NOMO-1 treated with dmso at 0.1 percent for 144 hours (cell line): ENCODE results near the gene SPTAN1.
"Not testable (repeated sequence)": the region's sequence is repeated elsewhere in the genome, so short reads cannot be mapped to it uniquely, and the experiment has no call there.

Source experiments
- DNase-seq: peaks from one replicate; lab custom pipeline; 2025; ENCODE audit not compliant: unreplicated experiment; lab: John Stamatoyannopoulos, UW

Gene SPTAN1

DNA sequence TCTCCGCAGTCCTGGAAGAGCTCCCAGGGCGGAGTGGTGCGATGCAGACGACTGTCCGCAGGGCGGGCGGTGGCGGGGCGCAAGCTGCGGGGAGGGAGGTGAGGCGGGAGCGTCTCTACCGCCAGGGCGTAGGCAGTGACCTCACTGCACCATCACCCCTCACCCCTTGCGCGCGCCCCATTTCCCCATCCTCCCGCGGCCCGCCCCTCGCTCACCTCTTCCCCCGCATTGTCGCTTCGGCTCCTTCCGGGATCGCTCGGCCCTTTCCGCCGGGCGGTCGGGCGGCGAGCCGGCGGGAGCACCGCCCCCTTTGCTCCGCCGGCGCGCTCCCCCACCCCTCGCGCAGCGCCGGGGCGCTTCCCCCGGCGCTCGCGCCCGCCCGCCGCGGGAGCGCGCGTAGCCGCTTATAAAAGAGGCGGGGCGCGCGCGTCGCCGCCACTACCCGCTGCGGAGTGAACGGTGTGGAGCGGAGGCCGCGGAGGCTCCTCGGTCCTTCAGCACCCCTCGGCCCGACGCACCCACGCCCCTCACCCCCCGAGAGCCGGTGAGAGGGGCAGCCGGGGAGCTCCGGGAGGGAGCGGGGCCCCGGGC, at the start of gene SPTAN1:
TSS of gene SPTAN1 (plus strand) at position 435 of the 591 bp plus-strand sequence. CDS start 14,154 bp downstream, outside the sequence.
- DNase-seq = peak; percentile 85

DNA sequence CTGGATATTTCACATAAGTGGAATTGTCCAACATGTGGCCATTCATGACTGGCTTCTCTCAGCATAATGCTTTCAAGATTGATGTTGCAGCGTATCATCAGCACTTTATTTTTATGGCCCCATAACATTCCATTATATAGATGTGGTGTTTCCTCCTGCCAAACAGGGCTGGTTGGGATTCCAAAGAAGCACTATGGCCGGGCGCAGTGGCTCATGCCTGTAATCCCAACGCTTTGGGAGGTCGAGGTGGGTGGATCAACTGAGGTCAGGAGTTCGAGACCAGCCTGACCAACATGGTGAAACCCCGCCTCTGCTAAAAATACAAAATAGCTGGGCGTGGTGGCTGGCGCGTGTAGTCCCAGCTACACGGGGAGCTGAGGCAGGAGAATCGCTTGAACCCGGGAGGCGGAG, 49.0 kb upstream of the SPTAN1 start:
- DNase-seq = not testable (repeated sequence)

DNA sequence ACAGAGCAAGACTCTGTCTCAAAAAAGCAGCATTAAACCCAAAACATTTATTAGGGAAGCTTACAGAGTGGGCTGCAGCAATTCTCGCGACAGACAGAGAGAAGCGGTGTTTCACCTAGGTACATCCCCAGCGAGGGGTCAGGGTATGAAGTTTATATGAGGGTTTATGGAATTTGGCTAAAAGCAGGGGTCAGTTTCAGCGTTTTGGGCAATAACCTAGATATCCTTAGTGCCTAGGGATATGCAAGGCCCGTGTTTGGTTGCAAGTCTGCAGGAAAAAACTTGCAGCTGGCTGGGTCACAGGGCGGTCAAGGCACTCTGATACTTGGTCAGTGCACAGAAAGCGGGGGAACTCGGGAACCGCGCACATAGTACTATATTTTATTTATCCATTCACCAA, 48.5 kb upstream of the SPTAN1 start:
- DNase-seq = no peak

DNA sequence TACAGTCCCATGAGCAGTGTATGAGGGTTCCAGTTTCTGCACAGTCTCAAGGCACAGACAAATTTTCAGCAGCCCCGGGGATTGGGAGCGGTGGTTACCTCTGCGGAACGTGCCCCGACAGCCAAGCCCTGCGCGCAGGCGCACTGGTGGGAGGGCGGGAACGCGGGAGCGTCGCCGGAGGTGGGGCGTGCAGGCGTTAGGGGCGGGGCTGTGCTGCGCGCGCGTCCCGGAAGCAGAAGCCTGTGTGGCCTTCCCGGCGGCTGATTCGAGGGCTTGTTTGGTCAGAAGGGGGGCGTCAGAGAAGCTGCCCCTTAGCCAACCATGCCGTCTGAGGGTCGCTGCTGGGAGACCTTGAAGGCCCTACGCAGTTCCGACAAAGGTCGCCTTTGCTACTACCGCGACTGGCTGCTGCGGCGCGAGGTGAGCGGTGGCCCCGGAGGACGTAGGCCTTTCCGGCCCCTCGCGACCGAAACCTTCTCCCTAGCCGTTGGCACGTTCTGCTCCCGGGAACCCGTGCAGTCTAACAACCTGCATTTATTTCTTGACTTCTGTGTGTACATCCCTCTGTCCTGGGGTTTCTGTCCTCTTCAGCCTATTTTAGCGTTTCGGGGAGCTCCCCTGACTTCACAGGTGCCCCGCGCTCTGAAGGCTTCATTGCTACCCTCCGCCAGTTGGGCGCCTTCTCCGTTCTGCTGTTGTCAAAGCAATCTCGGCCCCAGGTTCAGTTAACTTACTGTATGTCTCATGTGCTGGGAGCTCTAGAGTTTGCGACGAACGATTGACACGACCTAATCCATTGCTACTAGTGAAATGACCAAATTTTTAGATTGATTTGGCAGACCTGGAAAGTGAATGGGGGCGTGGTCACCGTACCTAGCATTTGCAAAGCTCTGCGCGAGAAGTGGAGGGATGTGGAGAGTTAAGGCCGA, 47.6 kb upstream of the SPTAN1 start, which contains the start of gene GLE1:
TSS of gene GLE1 (plus strand) at position 235 of the 929 bp plus-strand sequence. CDS start at position 322, 87 bp downstream.
- peak; percentile 84 for DNase-seq

DNA sequence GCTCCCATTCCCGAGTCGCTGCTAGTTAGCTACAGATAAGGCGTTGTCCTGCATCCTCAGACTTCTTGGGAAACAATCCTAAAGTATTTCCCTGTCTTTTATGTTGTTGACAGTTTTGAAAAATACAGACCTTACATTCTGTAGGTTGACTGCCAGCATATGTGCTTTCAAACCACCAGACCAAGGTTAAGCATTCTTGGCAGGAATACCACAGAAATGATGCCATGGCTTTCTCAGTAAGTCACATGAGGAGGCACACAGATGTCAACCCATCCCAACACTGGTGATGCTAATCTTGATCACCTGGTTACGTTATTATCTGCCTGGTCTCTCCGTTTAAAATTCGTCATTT, 47.0 kb upstream of the SPTAN1 start:
- no peak for DNase-seq

DNA sequence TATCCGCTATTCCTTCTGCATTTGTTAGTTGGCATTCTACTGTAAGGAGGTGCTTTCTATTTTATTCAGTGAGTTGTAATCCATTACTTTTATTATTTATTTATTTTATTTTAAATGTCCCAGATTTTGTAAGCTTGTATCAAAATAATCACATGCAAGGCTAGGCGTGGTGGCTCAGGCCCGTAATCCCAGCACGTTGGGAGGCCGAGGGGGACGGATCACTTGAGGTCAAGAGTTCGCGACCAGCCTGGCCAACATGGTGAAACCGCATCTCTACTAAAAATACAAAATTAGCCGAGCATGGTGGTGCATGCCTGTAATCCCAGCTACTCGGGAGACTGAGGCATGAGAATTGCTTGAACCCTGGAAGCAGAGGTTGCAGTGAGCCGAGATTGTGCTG, 46.5 kb upstream of the SPTAN1 start:
- not testable (repeated sequence) for DNase-seq

DNA sequence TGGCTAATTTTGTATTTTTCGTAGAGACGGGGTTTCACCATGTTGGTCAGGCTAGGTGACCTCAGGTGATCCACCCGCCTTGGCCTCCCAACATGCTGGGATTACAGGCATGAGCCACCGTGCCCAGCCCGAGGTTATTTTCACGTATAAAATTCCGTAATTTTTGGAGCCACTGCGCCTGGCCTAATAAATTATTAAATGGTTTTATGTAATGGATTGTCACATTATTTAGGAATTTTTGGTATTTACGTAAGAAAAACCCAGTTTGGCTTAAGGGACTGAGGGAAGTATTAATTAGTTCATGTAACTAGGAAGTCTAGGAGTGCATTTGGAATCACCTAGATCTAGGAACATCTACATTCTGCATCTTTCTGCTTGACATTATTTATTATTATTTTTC, 39.6 kb upstream of the SPTAN1 start:
- no peak for DNase-seq

DNA sequence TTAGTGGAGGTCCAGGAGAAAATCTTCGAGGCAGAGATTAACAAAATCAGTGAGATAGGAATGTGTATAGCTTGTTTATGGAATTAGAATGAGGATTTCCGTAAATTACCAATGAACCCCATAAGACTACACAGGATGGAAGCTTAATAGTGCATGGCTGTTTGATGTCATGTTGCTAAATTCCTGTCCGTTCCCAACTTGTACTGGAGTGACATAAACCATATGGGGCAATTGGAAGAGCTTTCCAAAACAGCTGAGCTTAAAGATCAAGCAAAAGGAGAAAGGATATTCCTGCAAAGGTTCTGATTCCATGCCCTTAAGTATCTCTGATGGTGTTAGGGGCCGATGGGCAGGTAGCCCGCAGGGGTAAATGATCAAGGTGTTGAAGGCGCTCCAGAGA, 30.4 kb upstream of the SPTAN1 start:
- no peak for DNase-seq

DNA sequence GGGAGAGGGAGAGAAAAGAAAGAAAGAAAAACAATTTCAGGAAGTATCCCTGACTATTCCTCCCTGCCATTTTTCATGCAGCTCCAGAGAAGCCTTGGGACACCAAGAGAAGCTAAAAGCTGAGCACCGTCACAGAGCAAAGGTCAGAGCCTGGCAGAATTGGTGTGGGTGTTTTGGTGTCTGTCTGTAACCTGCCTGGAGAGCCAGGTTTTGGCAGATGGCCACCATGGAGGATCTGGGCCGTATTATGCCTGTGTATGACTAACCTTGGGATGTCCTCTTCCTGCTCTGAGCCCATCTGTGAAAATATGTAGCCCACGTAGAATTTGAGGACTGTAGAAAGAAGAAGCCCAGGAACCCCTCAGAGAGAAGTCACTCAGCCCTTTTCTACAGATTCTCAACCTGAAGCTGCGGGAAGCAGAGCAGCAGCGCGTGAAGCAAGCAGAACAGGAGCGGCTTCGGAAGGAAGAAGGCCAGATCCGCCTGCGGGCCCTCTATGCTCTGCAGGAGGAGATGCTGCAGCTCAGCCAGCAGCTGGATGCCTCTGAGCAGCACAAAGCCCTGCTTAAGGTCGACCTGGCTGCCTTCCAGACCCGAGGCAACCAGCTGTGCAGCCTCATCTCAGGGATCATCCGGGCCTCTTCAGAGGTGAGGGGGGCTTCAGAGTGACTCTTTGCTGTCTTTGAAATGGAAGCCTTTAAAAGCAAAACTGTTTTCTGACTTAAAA, 29.0 kb upstream of the SPTAN1 start:
- no peak for DNase-seq

DNA sequence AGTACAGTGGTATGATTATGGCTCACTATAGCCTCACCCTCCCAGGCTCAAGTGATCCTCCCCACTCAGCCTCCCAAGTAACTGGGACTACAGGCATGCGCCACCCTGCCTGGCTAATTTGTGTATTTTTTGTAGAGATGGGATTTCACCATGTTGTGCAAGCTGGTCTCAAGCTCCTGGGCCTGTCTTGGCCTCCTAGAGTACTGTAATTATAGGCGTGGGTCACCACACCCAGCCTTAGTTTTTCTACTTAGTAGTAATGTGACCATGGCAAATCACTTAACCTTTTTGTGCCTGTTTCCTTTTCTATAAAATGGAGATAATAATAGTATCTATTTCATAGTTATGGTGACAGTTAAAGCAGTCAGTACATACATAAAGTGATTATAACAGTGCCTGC, 25.7 kb upstream of the SPTAN1 start:
- no peak for DNase-seq

DNA sequence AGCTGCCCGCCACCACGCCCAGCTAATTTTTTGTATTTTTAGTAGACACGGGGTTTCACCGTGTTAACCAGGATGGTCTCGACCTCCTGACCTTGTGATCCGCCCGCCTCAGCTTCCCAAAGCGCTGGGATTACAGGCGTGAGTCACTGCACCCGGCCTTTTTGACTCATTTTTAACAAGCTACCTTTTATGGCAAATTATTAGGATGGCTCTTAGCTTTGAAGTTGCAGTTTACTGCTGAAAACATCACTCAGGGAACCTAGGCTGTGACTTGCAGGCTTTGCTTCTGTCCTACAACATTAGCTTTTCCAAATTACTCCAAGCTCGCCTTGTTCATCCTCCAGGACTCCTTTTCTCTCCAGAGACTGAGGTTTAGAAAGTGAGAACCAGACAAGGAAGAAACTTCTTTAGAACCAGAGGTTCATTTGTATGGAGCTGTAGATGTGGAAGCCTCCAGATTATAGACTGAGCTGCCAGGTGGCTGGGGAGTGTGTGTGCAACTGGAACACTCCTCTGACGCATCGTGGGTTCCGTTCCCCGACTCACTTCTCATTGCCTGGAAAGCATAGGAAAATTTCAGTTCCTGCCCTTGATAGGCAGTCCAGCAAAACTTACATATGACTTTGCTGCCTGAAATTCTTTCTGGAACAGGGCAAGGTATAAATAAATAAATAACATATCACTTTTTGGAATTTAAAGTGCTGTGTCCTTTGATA, 23.8 kb upstream of the SPTAN1 start:
- no peak for DNase-seq

DNA sequence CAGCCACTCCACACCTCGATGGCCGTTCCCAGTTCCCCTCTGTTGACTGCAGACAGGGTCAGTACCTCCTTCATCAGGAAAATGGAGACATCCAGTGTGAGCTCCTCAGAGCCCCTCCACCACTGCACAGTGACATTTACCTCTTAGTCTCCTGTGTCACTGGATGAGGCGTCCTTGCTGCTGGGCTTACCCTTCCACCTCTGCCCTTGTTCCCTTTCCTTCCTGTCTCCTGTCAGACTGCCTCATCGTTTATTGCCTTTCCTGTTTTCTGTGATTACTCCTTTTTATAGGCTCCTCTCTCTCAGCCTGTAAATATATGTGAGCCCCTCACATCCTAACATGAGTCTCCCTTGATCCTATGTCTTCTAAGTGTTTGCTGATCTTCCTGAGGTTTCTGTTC, 23.2 kb upstream of the SPTAN1 start:
- no peak for DNase-seq

DNA sequence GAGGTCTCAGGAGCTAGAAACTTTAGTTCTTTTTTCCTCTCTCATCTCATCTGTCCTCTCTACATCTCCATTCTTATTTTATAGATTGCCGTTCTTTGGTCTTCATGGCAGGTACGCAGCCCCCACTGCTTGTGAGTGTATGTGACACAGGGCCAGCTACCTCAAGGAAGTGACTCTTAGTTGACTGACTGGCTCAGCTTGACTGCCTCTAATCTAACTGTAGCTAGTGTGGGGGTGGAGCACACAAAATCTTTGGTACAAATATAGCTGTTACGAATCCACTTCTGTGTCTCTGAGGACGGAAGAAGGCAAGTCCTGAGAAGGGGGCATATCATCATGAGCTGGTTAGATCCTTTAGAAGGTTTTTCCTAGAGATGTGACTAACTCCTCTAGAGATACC, 19.8 kb upstream of the SPTAN1 start:
- no peak for DNase-seq

DNA sequence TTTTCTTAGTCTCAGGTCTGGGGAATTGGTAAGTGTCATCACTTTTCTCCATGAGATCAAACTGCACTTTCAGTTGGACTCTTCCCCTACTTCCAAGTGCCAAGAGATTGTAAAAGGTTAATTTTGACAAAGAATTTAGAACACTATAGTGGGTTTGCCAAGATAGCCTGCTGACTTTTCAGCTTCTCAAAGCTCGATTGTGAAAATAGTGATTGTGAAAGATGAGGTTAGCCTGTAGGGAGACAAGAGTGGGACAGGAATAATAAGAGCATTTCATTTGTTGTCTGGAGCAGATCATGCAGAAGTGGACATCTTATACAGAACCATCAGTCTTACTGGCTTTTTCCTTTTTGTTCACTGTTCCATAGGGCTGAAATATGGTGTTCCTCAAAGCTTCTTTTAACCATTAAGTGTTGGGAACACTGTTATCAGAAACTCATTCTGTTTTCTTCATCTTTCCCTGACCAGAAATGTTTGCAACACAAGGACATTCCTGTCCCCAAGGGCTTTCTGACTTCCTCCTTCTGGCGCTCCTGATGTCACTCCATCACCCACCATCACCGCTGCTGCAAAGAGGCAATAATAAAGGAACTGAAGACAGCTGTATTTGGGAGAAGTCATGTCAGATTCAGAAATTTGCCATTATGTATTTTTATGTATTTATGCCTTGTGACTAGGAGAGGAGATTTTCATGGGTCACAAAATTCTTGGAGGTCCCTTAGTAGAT, 11.6 kb upstream of the SPTAN1 start:
- DNase-seq = no peak

DNA sequence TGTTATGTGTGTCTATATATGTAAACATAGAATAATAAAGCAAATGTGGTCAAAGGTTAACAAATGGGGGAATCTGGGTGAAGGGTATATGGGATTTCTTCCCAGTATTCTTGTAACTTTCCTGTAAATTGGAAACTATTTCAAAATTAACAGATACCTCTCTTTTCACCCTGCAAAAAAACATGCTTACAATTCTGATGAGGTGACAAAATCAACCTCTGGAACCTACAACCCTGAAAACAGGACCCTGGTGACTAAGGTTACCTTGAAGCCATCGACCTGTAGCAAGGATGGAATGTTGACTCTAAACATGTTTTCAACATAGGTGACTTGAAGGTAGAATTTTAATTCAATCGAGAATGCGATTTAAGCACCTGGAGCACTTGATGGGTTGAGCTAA, 5.9 kb upstream of the SPTAN1 start:
- no peak for DNase-seq

DNA sequence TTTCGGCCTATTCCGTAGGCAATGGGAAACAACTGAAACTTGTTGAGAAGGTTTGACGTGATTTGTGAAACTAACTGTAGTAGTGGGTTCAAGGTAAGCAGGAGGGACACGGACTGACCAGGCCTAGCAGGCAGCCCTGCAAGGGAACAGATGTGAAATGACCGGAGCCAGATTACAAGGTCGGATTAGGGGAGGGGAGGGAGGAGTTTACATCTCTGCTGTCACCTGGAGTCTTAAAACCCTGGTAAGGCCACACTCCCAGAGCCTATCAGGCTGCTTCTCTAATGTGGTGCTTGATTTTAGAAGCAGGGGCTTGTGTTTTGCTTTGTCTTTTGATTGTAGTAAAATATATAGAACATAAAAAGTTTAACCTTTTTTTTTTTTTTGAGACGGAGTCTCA, 3.5 kb upstream of the SPTAN1 start:
- no peak for DNase-seq

DNA sequence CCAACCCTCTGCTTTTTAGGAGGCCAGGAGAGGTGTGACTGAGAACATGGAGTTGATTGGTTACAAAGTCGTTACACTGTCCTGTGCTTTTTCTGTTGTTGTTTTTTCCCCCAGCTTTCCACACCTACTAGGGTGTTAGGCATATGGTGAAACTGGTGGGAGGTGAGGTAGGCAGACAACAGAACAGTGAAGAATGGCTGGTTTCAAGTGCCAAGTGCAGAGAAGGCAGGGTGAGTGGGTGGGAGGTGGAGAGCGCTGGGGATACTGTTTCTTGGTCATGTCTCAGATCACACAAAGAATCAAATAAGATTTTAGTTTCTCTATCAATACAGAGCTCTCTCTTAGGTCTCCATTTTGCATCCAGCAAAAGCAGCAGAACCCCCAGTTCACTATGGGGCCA, 2.2 kb upstream of the SPTAN1 start:
- DNase-seq = no peak

DNA sequence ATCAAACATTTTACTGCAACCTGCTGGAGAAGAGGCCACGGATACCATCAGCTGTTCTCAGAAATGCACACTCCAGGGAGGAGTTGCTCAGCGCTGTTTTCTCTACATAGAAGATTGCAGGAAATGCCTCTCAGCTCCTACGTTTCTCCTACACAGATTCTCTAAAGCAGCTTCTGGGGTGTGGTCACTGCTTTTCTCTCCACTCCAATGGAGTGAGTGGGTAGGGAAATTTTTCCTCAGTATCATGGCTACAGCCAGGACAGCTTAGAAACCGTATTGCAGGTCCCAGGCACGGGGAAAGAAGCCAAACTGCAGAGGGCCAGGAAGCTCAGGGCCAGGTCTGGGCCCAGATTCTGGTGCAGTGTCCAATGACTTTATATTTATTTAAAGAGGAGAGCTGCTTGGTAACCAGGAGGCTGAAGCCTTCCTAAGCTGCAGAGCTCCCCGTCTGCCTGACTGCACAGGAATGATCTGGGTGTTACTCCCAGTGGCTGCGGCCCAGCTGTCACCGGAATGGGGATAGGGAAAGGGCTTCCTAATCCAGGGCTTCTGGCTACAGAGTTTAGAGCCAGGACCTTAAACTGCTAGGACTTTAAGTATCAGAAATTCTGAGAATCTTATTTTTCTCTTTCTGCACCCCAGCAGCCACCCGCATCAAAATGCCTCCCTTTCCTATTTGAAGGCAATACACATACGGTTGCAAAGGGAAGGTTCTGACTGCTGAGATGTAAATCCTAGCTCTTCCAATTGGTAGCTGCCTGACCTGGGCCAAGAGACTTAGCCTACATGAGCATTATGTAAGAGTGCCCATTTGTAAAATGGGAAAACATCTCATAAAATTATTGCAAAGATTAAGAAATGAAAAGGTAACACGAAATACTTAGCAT, 1.4 kb upstream of the SPTAN1 start:
- no peak for DNase-seq

DNA sequence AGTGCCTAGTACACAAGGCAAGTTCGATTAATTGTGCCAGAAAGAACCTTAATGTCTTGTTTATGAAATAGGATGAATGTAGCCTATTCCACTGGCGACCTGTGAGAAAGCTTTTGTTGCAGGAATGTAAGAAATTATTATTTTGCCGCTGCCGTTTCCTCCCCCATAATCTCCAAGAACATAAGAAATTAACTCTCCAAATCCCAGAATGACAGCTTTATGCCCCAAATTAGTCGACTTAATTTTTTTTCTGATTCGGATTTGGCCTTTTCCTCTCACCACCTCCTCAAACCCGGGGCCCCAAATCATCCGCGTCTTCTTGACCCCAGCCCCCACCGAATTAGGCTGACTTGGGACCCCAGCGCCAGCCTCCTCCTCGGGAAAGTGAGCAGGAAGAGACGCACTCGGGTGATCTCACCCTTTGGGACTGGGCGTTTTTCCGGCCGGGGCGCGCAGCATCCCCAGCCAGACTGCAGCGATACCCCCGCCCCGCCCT, 682 bp upstream of the SPTAN1 start:
- DNase-seq = no peak
